T-helper 17 cell (primary cell): ENCODE measurements around the gene PARD3. TPM values are rescaled to one million over a fixed set of nuclear protein-coding genes. Genes with fewer than 3 reads are reported as not detected.
"Not testable (repeated sequence)": the region's sequence is repeated elsewhere in the genome, so short reads cannot be mapped to it uniquely, and the experiment has no call there.

Experiments
- ATAC-seq: fragments of 150-1000 bp; cut with Tn5 transposase; 2 replicates; pipeline ENCODE4 v1.10.0; 2021; ENCODE audit warnings: mild to moderate bottlenecking, moderate library complexity
- DNase-seq, 3 donors: peaks; one replicate each; pipeline versions ENCODE4 v3.0.0 to v3.0.0-alpha.2; 2020 to 2021
- H3K9me3 ChIP-seq: one replicate; pipeline ENCODE4 v1.7.0; 2013; ENCODE audit warnings: low read length, mild to moderate bottlenecking; ENCODE audit not compliant: control insufficient read depth, poor library complexity, severe bottlenecking
- H3K27ac Mint-ChIP-seq: one replicate; pipeline ENCODE4 v1.8.0; 2022; ENCODE audit warnings: mild to moderate bottlenecking, moderate library complexity, mixed read lengths
- H3K27me3 Mint-ChIP-seq: one replicate; pipeline ENCODE4 v1.8.0; 2022; ENCODE audit warnings: mixed read lengths
- H3K36me3 Mint-ChIP-seq: one replicate; pipeline ENCODE4 v1.8.0; 2022; ENCODE audit warnings: low read depth, mixed read lengths
- H3K4me1 Mint-ChIP-seq: one replicate; pipeline ENCODE4 v1.8.0; 2022; ENCODE audit warnings: mild to moderate bottlenecking, mixed read lengths
- H3K4me3 Mint-ChIP-seq: one replicate; pipeline ENCODE4 v1.8.0; 2022; ENCODE audit warnings: mild to moderate bottlenecking, moderate library complexity, mixed read lengths
- total RNA-seq, 4 donors: library from RNA in 2 of 4; stranded (reverse) in 2 of 4; gene quantifications; one replicate each; pipeline ENCODE4 v1.2.3 and lab custom pipeline; 2022 to 2026

The PARD3 gene
- total RNA-seq, 2 donors from 2014 or later: 0.32 to 8.2 TPM

DNA sequence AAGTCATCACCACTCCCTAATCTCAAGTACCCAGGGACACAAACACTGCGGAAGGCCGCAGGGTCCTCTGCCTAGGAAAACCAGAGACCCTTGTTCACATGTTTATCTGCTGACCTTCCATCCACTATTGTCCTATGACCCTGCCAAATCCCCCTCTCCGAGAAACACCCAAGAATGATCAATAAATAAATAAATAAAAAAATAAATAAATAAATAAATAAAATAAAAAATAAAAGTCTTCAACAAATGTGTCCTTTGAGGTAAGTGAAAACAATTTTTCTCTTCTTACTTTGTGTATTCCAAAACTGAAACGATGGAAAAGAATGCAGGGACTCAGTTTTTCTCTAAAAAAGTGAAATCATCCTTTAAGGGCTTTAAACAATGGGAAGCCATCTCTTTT, 461.6 kb downstream of the PARD3 start:
- H3K9me3 ChIP-seq, H3K27ac Mint-ChIP-seq, H3K4me1 Mint-ChIP-seq, H3K36me3 Mint-ChIP-seq, H3K4me3 Mint-ChIP-seq, ATAC-seq, DNase-seq: not testable (repeated sequence)
- peaks cover 12% of the 10 kb centered on the region for H3K27me3 Mint-ChIP-seq

DNA sequence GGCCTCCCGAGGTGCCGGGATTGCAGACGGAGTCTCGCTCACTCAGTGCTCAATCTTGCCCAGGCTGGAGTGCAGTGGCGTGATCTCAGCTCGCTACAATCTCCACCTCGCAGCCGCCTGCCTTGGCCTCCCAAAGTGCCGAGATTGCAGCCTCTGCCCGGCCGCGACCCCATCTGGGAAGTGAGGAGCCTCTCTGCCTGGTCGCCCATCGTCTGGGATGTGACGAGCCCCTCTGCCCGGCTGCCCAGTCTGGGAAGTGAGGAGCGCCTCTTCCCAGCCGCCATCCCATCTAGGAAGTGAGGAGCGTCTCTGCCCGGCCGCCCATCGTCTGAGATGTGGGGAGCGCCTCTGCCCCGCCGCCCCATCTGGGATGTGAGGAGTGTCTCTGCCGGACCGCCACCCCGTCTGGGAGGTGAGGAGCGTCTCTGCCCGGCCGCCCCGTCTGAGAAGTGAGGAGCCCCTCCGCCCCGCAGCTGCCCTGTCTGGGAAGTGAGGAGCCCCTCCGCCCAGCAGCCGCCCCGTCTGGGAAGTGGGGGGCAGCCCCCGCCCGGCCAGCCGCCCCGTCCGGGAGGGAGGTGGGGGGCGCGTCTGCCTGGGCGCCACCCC, 462.4 kb downstream of the PARD3 start:
- H3K9me3 ChIP-seq, H3K4me1 Mint-ChIP-seq, H3K36me3 Mint-ChIP-seq, H3K4me3 Mint-ChIP-seq, ATAC-seq, H3K27ac Mint-ChIP-seq, DNase-seq: not testable (repeated sequence)
- H3K27me3 Mint-ChIP-seq: peaks cover 12% of the 10 kb centered on the region

DNA sequence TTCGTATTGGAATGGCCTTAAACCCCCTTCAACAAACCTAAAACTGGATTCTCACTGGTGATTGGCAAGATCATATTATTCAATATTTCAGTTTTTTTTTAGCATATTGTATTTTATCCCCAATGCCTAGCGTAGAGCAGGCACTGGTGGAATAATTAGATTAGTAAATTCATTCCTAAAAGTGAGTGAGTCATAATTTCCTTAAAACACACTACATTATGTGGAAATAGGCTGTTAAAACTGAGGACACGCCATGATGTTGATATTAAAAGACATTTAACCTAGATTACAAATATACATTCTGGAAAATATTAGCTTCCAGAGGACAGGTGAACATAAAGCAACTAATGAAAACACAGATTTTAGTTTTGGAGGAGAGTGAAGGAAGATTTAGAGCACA, 463.9 kb downstream of the PARD3 start:
- Mint-ChIP-seq H3K4me1 (no peaks in the 10 kb centered on the region), H3K4me3 (no peak overlapping the region), H3K36me3 (no peaks in the 10 kb centered on the region), H3K27ac (no peak overlapping the region), H3K27me3 (peaks cover 12% of the 10 kb centered on the region)
- ATAC-seq: no peak
- H3K9me3 ChIP-seq: no peaks in the 10 kb centered on the region
- no peak for DNase-seq

DNA sequence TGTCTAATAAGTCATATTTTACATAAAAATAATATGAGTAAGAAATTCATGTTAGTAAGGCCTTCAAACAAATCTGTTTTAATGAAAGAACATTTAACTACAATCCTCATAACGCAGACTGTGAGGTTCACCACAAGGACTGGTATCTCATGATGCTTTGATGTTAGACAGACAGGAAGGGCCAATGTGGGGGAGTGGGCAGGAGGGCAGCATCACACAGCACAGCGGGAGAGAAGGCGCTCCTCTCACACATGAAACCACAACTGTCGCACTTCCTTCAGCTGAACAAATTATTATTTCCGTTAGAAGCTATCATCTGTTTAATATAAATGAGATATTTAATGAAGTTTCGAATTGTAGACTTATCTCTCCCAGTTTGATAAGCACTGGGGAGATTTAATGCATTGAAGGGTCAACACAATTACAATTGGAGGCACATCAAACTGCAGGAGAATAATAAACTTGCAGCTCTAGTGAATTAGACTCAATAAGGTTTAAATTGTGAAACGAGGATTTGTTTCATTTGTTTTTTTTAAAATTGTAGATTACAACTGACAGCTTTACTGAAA, 466.1 kb downstream of the PARD3 start:
- DNase-seq (no peak), ATAC-seq (no peak)
- Mint-ChIP-seq H3K4me3 (no peak overlapping the region), H3K4me1 (no peaks in the 10 kb centered on the region), H3K36me3 (no peaks in the 10 kb centered on the region), H3K27ac (no peak overlapping the region), H3K27me3 (no peaks in the 10 kb centered on the region)
- no peaks in the 10 kb centered on the region for H3K9me3 ChIP-seq

DNA sequence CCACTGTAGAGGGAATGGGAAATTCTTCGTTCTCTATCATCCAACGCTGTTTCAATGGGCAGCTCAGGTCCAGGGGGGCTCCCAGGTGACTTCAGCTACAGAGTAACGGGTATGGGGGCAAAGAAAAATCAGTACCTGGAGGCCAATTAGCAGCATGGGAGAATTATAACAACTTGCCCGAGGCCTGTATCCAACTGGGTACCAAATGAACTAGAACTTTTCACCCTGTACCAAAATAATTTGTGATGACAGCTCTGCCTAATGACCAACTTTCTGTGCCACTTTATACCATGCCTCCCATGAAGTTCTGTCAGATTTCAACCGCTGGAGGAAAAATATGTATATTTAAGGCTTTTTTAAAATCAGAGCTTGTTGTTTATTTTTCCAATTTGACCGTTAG, 467.1 kb downstream of the PARD3 start:
- Mint-ChIP-seq H3K4me3 (no peak overlapping the region), H3K27me3 (no peaks in the 10 kb centered on the region), H3K27ac (no peak overlapping the region), H3K36me3 (no peaks in the 10 kb centered on the region), H3K4me1 (no peaks in the 10 kb centered on the region)
- no peak for DNase-seq
- no peak for ATAC-seq
- H3K9me3 ChIP-seq: no peaks in the 10 kb centered on the region

DNA sequence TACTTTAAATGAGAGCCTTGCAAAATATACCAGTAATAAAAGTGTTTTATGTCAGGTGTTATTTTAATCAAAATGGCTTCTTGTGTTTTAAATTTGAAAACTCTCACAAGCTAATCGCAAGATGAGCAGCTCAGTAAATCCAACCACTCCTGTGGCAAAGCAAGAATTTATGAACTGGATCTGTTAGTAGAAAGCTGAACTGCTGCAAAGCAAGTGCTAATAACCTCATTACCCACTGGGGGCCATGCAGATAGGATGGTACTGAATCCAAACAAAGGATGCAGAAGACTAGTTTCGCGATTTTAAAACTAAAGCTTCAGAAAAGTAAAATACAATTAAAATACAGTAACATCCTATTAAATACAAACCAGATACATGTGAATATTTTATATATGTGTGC, 468.0 kb downstream of the PARD3 start:
- no peaks in the 10 kb centered on the region for H3K9me3 ChIP-seq
- DNase-seq (no peak), ATAC-seq (no peak)
- H3K36me3 Mint-ChIP-seq: no peaks in the 10 kb centered on the region
- no peak overlapping the region for H3K4me3 Mint-ChIP-seq
- H3K27me3 Mint-ChIP-seq: peaks cover 4% of the 10 kb centered on the region
- no peak overlapping the region for H3K27ac Mint-ChIP-seq
- no peaks in the 10 kb centered on the region for H3K4me1 Mint-ChIP-seq

DNA sequence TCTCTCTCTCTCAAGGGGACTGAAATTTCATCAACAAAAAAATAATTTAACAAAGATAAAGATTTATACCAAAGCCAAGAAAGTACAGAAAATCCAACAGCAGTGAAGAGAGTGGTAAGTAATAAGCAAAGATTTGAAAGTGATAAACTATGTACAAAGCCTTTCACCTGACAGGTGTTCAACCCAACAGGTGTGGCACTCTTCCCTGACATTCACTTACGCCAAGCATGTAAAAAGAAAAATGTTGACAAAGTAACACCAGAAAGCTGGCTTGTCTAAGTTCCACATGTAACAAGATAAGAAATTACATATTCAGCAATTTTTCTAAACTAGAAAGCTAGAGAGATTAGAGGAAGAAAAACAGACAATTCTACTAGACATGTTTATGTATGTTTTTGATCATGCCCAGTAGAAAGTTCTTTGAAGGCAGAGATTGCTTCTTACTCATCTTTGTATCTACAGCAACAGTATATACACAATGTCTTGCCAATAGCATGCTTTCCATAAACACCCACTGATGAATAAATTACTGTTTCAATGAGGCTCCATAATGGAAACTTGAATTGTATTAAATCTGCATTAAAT, 468.5 kb downstream of the PARD3 start:
- no peak for ATAC-seq
- Mint-ChIP-seq H3K27ac (no peak overlapping the region), H3K4me3 (no peak overlapping the region), H3K4me1 (no peaks in the 10 kb centered on the region), H3K27me3 (peaks cover 6% of the 10 kb centered on the region), H3K36me3 (no peaks in the 10 kb centered on the region)
- H3K9me3 ChIP-seq: no peaks in the 10 kb centered on the region
- no peak for DNase-seq

DNA sequence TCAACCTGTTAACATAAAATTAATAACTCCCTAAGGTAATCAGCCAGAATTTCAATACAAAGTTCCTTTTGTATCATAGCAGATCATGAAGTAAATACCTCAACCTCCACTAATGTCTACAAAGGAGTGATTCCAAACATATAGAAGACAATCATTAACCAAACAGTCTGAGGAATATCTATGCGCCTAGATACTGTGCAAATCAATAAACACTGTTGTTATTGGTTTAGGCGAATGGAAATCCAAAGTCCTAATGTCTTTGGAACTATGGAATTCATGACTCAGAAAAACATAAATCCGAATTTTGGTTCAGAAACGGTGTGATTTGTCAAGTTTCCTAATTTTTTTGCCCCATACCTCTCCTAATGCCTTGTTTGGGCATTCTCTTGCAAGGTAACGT, 469.7 kb downstream of the PARD3 start:
- peaks cover 5% of the 10 kb centered on the region for H3K4me1 Mint-ChIP-seq

DNA sequence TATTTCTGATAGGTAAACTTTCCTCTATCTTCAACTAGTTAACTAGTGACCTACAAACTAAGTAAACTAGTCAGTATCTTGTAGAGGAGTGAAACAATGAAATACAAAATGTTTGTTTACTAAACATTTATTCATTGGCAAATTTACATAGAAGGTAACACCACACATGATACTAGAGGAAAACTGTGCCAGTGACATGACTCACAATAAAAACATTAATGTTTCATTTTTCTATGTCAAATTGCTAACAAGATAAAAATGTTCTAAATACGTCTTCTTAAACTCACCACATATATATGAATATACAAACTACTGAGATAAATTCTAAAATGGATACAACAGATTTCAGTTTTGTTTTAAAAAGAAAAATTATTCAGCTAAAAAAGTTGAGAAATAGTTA, 471.3 kb downstream of the PARD3 start:
- no peak overlapping the region for H3K4me3 Mint-ChIP-seq
- peaks cover 17% of the 10 kb centered on the region for H3K27me3 Mint-ChIP-seq

More for the DNA sequence above, 469.7 kb downstream of the PARD3 start:
- DNase-seq: no peak
- ATAC-seq: no peak
- no peaks in the 10 kb centered on the region for H3K9me3 ChIP-seq
- Mint-ChIP-seq H3K4me3 (no peak overlapping the region), H3K27ac (no peak overlapping the region), H3K36me3 (no peaks in the 10 kb centered on the region), H3K27me3 (peaks cover 11% of the 10 kb centered on the region)

DNA sequence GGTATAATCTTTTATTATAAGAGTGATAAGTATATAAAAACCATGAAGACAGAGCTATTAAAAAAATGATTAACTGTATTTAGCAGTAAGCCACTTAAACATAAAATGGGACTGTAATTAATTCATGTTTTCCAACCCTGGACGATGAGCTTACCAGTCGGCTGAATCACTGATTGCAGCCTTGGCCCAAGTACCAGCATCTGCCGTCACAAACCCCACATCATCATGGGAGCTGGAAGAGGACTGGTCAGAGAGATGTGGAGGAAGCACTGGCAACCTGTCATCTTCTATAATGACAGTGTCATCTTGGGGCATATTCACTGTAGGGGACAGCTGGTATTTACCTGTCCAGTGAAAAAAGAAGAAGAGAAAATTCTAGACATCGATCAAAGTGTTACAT, 473.6 kb downstream of the PARD3 start:
- no peaks in the 10 kb centered on the region for H3K9me3 ChIP-seq
- no peak for DNase-seq
- Mint-ChIP-seq H3K36me3 (no peaks in the 10 kb centered on the region), H3K4me3 (no peak overlapping the region), H3K27ac (no peak overlapping the region), H3K4me1 (peaks cover 10% of the 10 kb centered on the region), H3K27me3 (peaks cover 17% of the 10 kb centered on the region)
- no peak for ATAC-seq

More for the DNA sequence above, 471.3 kb downstream of the PARD3 start:
- no peak for DNase-seq
- Mint-ChIP-seq H3K36me3 (no peaks in the 10 kb centered on the region), H3K27ac (no peak overlapping the region), H3K4me1 (peaks cover 10% of the 10 kb centered on the region)
- H3K9me3 ChIP-seq: no peaks in the 10 kb centered on the region
- no peak for ATAC-seq

DNA sequence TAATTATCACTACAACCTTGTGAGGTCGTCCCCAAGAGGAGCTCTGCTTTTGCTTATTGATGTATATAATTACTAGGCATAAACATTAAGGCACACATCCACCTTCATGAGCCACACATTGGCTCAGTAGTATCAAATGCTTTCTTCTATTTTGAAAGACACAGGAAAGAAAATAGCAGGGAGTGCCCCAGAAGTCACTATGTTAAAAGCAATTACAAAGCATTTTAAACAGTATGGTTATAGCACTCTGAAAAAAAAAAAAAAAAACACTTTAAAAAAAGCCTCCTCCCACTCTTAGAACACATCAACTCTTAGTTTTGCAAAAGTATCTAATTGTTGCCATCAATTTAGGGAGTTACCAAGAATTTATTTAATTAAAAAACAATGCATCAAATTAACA, 474.2 kb downstream of the PARD3 start:
- Mint-ChIP-seq H3K4me3 (no peak overlapping the region), H3K36me3 (no peaks in the 10 kb centered on the region), H3K27ac (no peak overlapping the region), H3K4me1 (peaks cover 10% of the 10 kb centered on the region), H3K27me3 (peaks cover 17% of the 10 kb centered on the region)
- ATAC-seq: no peak
- H3K9me3 ChIP-seq: no peaks in the 10 kb centered on the region
- no peak for DNase-seq

DNA sequence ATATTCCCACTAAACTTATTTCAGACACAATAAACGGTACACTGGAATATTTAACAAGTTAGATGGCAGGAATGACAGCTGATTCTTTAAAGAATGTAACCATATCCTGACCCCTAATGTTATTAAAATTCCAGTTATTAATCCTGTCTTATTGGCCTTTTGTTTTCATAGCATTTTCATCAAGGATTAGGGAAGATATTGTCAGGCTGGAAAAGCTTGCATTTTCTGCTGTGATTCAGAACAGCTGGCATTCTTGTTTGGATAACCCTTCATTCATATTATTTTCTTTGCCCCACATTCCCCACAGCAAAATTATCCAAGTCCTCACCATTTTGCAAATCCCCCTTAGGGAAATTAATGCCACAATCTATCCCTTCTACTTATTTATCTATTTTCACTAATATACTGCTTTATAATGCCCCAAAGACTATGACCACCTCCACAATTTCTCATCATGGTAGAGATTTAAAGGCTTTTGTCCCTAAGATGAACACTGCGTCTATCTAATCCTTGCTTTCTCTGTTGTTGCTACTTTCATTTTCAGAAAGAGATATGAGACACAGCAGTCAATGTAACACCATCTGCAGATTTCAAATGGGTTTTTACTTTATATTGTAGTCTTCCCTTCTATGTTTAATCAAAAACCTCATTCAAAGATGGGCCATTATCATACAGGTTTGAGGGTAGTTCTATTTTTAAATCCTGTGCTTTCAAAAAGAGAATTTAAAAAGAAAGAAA, 475.1 kb downstream of the PARD3 start:
- Mint-ChIP-seq H3K4me3 (peak overlapping the region; percentile 49), H3K36me3 (no peaks in the 10 kb centered on the region), H3K27ac (no peak overlapping the region), H3K27me3 (peaks cover 17% of the 10 kb centered on the region), H3K4me1 (peaks cover 10% of the 10 kb centered on the region)
- DNase-seq (no peak), ATAC-seq (no peak)
- H3K9me3 ChIP-seq: no peaks in the 10 kb centered on the region

DNA sequence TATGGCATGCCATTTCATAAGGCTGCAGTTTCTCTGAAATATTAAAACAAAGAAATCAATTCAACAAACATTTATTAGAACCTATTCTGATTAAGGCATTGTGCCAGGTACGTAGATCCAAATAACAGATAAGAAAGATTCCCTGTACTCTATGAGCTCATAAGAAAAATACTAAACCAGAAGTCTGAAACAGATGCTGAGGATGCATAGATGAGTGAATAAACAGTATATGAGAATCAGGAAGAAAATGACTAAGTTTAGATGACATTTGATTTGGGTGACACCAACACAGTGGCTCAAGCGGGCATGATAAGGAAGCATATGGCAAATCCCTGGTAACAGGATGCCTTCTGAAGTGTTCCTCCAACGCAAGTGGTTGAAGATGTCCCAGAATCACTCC, 477.2 kb downstream of the PARD3 start:
- ATAC-seq: no peak
- Mint-ChIP-seq H3K4me1 (peaks cover 10% of the 10 kb centered on the region), H3K27ac (no peak overlapping the region), H3K27me3 (peaks cover 17% of the 10 kb centered on the region), H3K36me3 (no peaks in the 10 kb centered on the region), H3K4me3 (no peak overlapping the region)
- H3K9me3 ChIP-seq: no peaks in the 10 kb centered on the region
- DNase-seq: no peak
